ENCODE results near the gene DIAPH2. TPM values are rescaled to one million over a fixed set of nuclear protein-coding genes. Genes with fewer than 3 reads are reported as not detected.

Gene DIAPH2
- total RNA-seq (2014; rRNA removed; shearing (Covaris generic)): 20.4 and 30.1 TPM in 2 replicates

DNA sequence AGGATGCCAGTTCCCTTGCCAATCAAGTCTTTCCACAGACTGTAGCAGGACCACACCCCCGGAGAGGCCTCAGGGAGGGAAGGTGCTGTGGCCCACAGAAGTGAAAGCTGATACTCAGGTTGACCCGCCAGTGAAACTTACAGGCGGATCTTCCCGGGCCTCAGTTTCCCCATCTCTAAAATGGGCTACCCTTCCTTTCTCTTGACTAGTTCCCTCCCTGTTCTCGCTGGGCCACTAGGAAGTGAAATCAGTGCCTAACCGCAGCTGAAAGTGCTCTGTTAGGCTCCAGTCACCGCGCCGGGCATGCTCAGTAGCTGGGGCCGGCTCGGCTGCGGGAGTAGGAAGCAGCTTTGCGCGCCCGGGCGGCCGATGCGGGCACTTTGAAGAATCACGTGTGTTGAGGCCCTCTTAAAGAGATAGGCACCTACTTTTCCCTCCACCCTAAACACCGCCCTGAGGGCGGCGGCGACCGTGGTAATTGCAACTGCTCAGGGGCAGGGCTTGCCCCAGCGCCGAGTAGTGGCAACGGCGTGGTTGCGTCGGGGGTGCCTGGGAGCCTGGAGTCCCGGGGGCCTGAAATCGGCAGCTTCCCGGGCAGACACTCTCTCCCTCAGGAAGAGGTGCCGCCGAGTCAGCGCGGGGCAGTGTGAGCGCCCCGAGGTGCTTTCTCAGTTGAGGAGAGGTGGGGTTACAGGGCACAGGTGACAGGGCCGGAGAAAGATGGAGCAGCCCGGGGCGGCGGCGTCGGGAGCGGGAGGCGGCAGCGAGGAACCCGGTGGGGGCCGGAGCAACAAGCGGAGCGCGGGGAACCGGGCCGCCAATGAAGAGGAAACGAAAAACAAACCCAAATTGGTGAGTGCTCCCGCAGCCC, at the start of gene DIAPH2:
DIAPH2 (plus strand) TSS at position 504 of the 871 bp plus-strand sequence.
- DNase-seq: peak; percentile 82
- Histone ChIP-seq H3K4me3 (ENCODE audit: insufficient read depth, low read depth, low read length) (peak within 1 kb of the TSS; percentile 85), H3K36me3 (replicated peaks; ENCODE audit: control insufficient read depth, insufficient read depth, low read length) (no peaks in the 10 kb centered on the region), H3K27me3 (ENCODE audit: control insufficient read depth, insufficient read depth, low read length) (peaks cover 3% of the 10 kb centered on the region; the same call in 1 of the 2 replicates)

DNA sequence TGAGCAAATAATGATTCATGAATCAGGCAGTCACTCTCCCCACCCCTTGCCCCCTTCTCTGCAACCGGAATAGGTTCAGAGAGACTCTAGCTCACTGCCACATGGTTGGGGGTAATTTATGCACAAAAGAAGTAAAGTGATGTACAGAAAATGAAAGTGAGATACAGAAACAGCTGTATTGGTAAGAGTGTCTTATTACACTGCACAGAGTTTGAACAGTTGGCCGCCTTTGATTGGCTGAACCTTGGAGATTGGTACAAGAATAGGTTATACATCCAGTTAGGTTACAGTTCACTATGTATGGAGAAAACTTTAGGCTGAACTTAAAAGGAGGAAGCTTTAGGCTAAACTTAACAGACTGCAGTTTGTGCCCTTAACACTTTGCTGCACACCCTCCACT, 34.6 kb upstream of the DIAPH2 start:
- DNase-seq: no peak
- no peaks in the 10 kb centered on the region for H3K27me3 ChIP-seq (ENCODE audit: control insufficient read depth, insufficient read depth, low read length)
- H3K4me3 ChIP-seq (ENCODE audit: insufficient read depth, low read depth, low read length): no peak overlapping the region
- no peaks in the 10 kb centered on the region for H3K36me3 ChIP-seq (replicated peaks; ENCODE audit: control insufficient read depth, insufficient read depth, low read length)

DNA sequence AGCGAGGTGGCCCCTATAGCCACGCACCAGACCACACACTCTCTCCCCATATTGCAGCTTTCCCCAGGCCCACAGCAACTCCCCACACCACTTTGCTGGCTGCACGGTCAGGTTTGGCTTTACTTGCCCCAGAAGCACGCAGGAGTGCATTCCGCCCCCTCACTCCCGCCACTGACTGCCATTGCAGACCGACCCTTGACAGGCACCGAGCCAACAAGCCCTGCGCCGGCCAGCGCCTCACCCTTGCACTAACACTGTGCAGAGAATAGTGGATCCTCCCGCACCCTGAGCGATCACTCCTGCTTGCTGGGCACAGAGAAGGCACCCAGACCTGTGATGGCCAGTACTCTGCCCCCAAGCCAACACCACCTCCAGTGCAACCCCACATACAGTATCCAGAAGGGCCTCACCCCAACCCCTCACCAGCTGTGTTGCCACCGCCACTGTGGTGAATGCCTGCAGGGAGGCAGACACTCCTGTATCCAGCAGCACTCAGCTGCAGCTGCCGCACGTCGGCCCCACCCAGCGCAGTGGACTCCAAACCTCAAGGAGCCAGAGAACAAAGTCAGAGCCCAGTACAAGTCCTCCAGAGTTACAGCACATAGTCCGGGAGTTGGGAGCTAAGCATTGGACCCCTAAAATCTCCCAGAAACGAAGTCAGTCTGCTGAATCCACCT, 28.6 kb upstream of the DIAPH2 start:
- Histone ChIP-seq H3K36me3 (replicated peaks; ENCODE audit: control insufficient read depth, insufficient read depth, low read length) (no peaks in the 10 kb centered on the region), H3K4me3 (ENCODE audit: insufficient read depth, low read depth, low read length) (no peak overlapping the region), H3K27me3 (ENCODE audit: control insufficient read depth, insufficient read depth, low read length) (no peaks in the 10 kb centered on the region)
- no peak for DNase-seq

DNA sequence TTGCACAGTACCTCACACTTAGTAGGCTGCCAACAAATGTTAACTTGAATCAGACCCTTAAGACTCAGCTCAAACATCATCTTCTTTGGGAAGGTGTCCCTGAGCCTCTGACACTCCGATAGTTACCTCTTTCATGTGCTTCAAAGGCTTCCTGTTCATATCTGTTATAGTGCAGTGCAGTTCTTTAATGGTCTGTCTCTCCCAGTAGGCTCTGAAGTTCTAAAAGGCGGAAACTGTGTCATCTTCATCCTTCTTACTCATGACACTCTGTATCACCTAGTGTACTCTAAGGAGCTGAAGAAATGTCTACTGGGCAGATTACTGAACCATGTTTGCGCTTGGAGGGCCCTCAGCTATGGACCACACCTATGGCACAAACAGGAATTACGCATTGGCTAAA, 2.1 kb upstream of the DIAPH2 start:
- Histone ChIP-seq H3K4me3 (ENCODE audit: insufficient read depth, low read depth, low read length) (no peak overlapping the region), H3K36me3 (replicated peaks; ENCODE audit: control insufficient read depth, insufficient read depth, low read length) (no peaks in the 10 kb centered on the region), H3K27me3 (ENCODE audit: control insufficient read depth, insufficient read depth, low read length) (peaks cover 3% of the 10 kb centered on the region; the same call in 1 of the 2 replicates)
- DNase-seq: no peak

DNA sequence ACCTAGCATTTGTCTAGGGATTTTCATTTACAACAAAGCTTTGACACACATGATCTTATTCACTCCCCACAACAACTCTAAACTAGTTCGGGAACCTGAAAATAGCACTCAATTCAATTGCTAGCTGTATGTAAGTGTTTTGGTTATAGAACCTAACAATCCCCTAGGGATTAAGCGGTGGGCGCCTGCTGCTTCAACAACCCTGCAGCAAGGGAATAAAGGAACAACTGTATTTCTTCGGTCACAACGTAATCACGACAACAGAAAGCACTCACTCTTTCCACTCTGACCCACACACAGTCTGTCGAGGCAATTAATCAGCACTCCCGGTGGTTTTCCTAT, 674 bp upstream of the DIAPH2 start:
- Histone ChIP-seq H3K27me3 (ENCODE audit: control insufficient read depth, insufficient read depth, low read length) (peaks cover 3% of the 10 kb centered on the region; the same call in 1 of the 2 replicates), H3K4me3 (ENCODE audit: insufficient read depth, low read depth, low read length) (peak overlapping the region; percentile 85), H3K36me3 (replicated peaks; ENCODE audit: control insufficient read depth, insufficient read depth, low read length) (no peaks in the 10 kb centered on the region)
- DNase-seq: no peak

DNA sequence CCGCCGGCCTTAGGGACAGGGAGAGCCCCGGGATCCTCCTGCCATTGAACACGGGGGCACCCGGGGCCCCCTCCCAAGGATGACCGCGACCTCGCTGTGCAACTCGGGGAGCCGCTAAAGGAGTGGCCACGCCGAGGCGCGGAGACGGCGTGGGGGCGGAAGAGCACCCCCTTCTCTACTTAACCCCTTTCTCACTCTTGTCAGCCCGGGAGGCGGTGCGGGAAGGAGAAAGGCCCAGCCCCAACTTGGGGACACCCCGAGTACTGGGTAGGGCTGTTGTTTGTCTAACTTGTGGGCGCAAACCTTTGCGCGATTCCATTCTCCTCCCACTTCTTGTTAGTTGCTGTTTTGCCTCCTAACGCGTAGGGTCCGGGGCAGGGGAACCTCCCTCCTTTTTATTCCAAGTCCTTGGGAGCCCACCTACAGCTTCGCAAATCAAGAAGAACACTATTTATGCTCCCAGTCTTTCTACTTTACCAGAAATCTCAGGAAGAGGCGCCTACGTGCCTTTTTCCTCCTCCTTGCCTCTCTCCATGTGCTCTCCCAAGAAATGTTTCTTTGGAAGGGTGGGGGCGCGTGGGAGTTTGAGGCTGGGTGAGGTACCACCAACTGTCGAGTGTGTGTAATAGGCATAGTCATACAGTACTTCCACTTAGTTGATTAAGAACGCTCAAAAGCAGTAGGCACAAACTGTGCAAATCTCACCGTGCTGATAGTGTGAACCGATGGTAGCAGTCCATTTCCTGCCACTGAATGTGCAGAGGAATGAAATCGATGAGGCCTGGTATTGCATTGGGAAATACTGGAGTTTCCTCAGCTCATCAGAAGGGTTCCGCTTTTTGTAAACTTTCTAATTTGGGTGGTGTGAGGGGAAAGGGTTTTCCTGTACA, 813 bp downstream of the DIAPH2 start:
- Histone ChIP-seq H3K4me3 (ENCODE audit: insufficient read depth, low read depth, low read length) (peak overlapping the region; percentile 85), H3K27me3 (ENCODE audit: control insufficient read depth, insufficient read depth, low read length) (peaks cover 3% of the 10 kb centered on the region; the same call in 1 of the 2 replicates), H3K36me3 (replicated peaks; ENCODE audit: control insufficient read depth, insufficient read depth, low read length) (no peaks in the 10 kb centered on the region)
- no peak for DNase-seq

DNA sequence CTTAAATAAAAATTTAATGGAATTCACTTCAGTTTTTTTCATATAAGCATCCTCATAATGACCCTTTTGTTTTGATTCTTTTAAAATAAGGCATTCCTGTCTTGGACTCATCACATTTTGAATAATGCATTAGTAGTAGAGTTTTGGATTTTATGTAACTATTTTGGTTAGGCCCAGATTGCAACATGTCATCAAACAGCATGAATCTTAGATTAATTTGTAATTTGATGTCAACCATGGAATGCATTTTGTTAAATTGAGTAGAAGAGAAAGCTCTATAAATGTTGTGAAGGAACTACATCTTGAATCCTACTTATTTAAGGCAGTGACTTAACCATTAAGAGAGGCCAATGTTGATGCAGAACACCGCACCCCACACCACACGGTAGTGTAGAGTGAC, 3.1 kb downstream of the DIAPH2 start:
- Histone ChIP-seq H3K36me3 (replicated peaks; ENCODE audit: control insufficient read depth, insufficient read depth, low read length) (no peaks in the 10 kb centered on the region), H3K4me3 (ENCODE audit: insufficient read depth, low read depth, low read length) (no peak overlapping the region), H3K27me3 (ENCODE audit: control insufficient read depth, insufficient read depth, low read length) (peaks cover 3% of the 10 kb centered on the region; the same call in 1 of the 2 replicates)
- no peak for DNase-seq

DNA sequence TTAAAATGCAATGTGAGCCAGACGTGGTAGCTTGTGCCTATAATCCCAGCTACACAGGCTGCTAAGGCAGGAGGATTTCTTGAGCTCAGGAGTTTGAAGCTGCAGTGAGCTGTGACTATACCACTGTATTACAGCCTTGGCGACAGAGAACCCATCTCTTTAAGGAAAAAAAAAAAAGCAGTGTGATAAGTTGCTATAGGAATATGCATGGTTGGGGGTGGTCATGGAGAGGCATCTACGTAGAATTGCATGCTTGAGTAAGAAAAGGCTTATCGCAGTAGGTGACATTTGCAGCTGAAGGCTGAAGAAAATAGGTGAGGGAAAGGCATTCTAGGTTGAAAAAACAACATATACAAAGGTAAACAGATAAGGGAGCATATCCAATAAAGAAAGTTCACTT, 4.1 kb downstream of the DIAPH2 start:
- H3K27me3 ChIP-seq (ENCODE audit: control insufficient read depth, insufficient read depth, low read length): peaks cover 3% of the 10 kb centered on the region; the same call in 1 of the 2 replicates
- H3K36me3 ChIP-seq (replicated peaks; ENCODE audit: control insufficient read depth, insufficient read depth, low read length): no peaks in the 10 kb centered on the region
- no peak overlapping the region for H3K4me3 ChIP-seq (ENCODE audit: insufficient read depth, low read depth, low read length)
- peak; percentile 25 for DNase-seq

DNA sequence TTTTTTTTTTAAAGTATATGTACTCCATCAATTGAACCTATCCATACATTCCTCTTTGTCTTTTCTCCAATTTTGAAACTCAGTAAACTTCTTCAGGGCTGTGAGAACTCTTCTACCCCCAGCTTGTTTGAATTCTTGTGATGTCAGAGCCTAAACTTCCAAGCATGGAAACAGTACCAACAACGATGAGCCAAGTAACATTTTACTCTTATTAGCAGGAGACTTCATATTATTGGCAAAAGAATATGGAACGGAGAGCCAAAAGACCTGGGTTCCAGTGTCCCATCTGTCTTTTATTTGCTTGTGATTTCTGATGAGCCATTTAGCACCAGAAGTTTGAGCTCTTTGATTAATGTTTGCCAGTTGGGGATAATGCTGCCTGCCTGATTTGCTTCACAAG, 5.3 kb downstream of the DIAPH2 start:
- Histone ChIP-seq H3K4me3 (ENCODE audit: insufficient read depth, low read depth, low read length) (no peak overlapping the region), H3K27me3 (ENCODE audit: control insufficient read depth, insufficient read depth, low read length) (peaks cover 3% of the 10 kb centered on the region; the same call in 1 of the 2 replicates), H3K36me3 (replicated peaks; ENCODE audit: control insufficient read depth, insufficient read depth, low read length) (no peaks in the 10 kb centered on the region)
- DNase-seq: no peak

DNA sequence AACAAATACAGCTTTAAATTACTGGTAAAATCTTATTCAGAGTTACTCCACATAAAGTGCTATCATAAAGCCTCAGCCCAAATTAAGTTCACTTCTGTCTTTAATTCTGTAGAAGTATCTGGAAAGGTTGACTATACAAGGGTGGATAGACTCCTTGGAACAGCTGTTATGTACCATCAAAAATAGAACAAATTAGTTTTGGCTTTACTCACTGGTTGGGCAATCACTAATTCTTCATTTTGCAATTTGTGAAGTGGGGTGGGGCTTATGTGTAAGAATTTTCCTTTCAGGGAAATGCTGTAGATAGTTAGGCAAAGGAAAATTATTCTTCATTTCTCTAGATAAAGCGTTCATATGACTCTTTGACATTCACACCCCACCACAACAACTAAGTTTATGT, 7.8 kb downstream of the DIAPH2 start:
- Histone ChIP-seq H3K27me3 (ENCODE audit: control insufficient read depth, insufficient read depth, low read length) (no peaks in the 10 kb centered on the region), H3K4me3 (ENCODE audit: insufficient read depth, low read depth, low read length) (no peak overlapping the region), H3K36me3 (replicated peaks; ENCODE audit: control insufficient read depth, insufficient read depth, low read length) (no peaks in the 10 kb centered on the region)
- no peak for DNase-seq

DNA sequence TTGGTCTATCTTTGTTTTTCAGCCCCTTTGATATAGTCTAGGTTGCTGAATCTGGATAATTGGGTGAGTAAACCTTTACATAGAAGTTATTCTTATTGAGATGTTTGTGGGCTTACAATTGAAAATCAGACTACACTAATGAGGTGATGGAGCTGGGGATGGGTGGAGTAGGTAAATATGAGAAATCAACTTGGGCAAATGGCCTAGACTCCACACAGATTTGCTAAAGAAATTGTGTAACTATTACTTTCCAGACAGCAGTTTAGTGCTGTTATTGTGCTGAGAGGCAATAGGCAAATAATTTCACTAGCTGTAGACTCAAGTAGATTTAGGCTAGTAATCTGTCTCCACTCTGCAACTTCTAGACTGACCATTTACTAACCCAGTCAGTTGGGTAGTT, 8.2 kb downstream of the DIAPH2 start:
- no peak for DNase-seq
- no peaks in the 10 kb centered on the region for H3K27me3 ChIP-seq (ENCODE audit: control insufficient read depth, insufficient read depth, low read length)
- no peaks in the 10 kb centered on the region for H3K36me3 ChIP-seq (replicated peaks; ENCODE audit: control insufficient read depth, insufficient read depth, low read length)
- H3K4me3 ChIP-seq (ENCODE audit: insufficient read depth, low read depth, low read length): no peak overlapping the region

DNA sequence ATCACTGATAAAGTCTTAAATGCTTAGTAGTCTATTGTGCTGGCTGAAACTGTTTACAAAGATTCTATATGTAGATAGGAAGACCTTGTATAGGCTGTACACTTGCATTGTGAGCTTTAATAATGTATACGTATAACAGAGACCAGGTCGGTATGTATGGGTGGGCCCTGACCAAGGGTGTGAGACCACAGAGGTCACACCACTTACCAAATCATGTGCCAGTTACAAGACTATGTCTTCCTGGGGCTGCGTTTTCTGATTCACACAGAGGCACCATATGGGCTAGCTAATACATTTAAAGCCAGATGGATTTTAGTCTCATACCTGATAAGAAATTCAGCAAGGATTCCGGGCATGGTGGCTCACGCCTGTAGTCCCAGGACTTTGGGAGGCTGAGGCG, 8.8 kb downstream of the DIAPH2 start:
- H3K36me3 ChIP-seq (replicated peaks; ENCODE audit: control insufficient read depth, insufficient read depth, low read length): no peaks in the 10 kb centered on the region
- H3K4me3 ChIP-seq (ENCODE audit: insufficient read depth, low read depth, low read length): no peak overlapping the region
- no peak for DNase-seq
- H3K27me3 ChIP-seq (ENCODE audit: control insufficient read depth, insufficient read depth, low read length): no peaks in the 10 kb centered on the region

DNA sequence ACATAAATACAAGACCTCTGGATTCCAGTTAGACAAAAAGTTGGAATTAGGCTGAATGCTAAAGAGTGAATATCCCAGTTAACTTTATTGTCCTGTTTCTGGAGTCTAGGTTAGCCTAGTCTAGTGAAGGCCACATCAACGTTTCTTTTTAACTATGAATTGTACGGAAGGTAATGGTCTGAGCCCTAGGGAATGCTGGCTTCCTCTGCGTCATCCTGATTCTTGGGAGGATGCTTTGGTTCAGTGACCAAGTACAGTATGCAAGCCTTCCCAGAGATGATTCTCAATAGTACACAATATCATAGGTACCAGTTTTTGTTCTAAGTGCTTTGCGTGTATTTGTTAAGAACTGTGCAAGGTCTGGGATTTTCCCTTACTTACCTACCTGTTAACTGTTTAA, 11.8 kb downstream of the DIAPH2 start:
- DNase-seq: no peak
- no peaks in the 10 kb centered on the region for H3K27me3 ChIP-seq (ENCODE audit: control insufficient read depth, insufficient read depth, low read length)
- no peak overlapping the region for H3K4me3 ChIP-seq (ENCODE audit: insufficient read depth, low read depth, low read length)
- H3K36me3 ChIP-seq (replicated peaks; ENCODE audit: control insufficient read depth, insufficient read depth, low read length): no peaks in the 10 kb centered on the region

DNA sequence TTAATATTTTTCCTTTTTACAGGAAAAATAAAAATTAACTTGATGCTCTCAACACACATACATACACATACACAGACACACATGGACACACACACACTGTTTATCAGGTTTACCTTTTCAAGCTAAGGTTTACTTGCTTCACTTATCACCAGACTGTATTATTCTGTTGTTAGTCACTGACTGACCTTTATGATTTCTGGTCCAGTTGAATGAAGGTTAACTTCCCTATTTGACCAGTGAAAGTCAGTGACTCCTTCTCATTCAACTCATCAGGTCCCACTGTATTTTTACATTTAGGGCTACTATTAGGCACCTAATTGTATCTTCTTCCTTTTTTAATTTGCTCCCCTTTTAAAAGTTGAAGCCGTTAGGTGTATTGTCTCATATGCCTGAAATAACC, 16.0 kb downstream of the DIAPH2 start:
- no peak for DNase-seq
- H3K4me3 ChIP-seq (ENCODE audit: insufficient read depth, low read depth, low read length): no peak overlapping the region
- no peaks in the 10 kb centered on the region for H3K36me3 ChIP-seq (replicated peaks; ENCODE audit: control insufficient read depth, insufficient read depth, low read length)
- H3K27me3 ChIP-seq (ENCODE audit: control insufficient read depth, insufficient read depth, low read length): no peaks in the 10 kb centered on the region
